HepG2 (cell line): ENCODE data around the gene CHDH. TPM values are rescaled to one million over a fixed set of nuclear protein-coding genes. Genes with fewer than 3 reads are reported as not detected.

Source experiments
- HDAC6 ChIP-seq: fragments of 200-600 bp; sonication (generic); IDR thresholded peaks from 2 replicates; pipeline ENCODE4 v1.7.0; 2017; ENCODE audit warnings: mild to moderate bottlenecking, antibody characterized with exemption, low read length, low read depth
- HOXA5 ChIP-seq: sonication (generic); formaldehyde crosslinking; IDR thresholded peaks from 2 replicates; pipeline ENCODE4 v1.4.0; 2020; ENCODE audit warnings: missing genetic modification reagents
- SMYD3 ChIP-seq: sonication (generic); formaldehyde crosslinking; IDR thresholded peaks from 2 replicates; pipeline ENCODE4 v1.8.1; 2023; ENCODE audit warnings: mild to moderate bottlenecking, missing genetic modification reagents
- SOX13 ChIP-seq, 3 experiments: fragments of 450-650 bp in 1 of 3; sonication (generic) in 1 of 3; formaldehyde crosslinking in 1 of 3; IDR thresholded peaks in 2 of 3; conservative IDR thresholded peaks in 1 of 3; 2 replicates each; pipeline versions ENCODE4 v1.5.0 to v1.6.1; 2016 to 2020; ENCODE audit warnings: antibody characterized with exemption in 1 of 3, mild to moderate bottlenecking in 1 of 3, missing compliant biosample characterization in 1 of 3, missing genetic modification reagents in 1 of 3, moderate library complexity in 1 of 3
- SPEN ChIP-seq: sonication (generic); formaldehyde crosslinking; IDR thresholded peaks from 2 replicates; pipeline ENCODE4 v1.5.1; 2020; ENCODE audit warnings: low read depth, mild to moderate bottlenecking, missing genetic modification reagents
- TBL1XR1 ChIP-seq: fragments of 150-350 bp; IDR thresholded peaks from 2 replicates; pipeline ENCODE4 v1.6.1; 2014; ENCODE audit warnings: borderline replicate concordance, low read length; ENCODE audit not compliant: partially characterized antibody
- ZNF136 ChIP-seq: sonication (generic); formaldehyde crosslinking; IDR thresholded peaks from 2 replicates; pipeline ENCODE4 v1.8.1; 2022; ENCODE audit warnings: low read depth, mild to moderate bottlenecking, moderate library complexity, missing genetic modification reagents
- ZNF484 ChIP-seq: sonication (generic); formaldehyde crosslinking; IDR thresholded peaks from 2 replicates; pipeline ENCODE4 v1.5.1; 2020; ENCODE audit warnings: mild to moderate bottlenecking, low read depth, missing genetic modification reagents, borderline replicate concordance
- ZNF773 ChIP-seq: sonication (generic); formaldehyde crosslinking; IDR thresholded peaks from 2 replicates; pipeline ENCODE4 v1.4.0; 2020; ENCODE audit warnings: missing genetic modification reagents, borderline replicate concordance
- polyA plus RNA-seq, 8 experiments: library from polyadenylated mRNA; depleted of rRNA in 3 of 8; stranded (reverse) in 7 of 8; unstranded in 1 of 8; fragments of >200 nt; fragmentation: Illumina TruSeq in 4 of 8; extraction: Trizol in 4 of 8; gene quantifications; 2 replicates each; pipeline versions ENCODE4 v1.2.1 to v1.2.3, GENCODE V29; 2011 to 2016; ENCODE audit warnings: low read depth in 4 of 8, missing spikeins in 1 of 8, mixed read lengths in 1 of 8; ENCODE audit not compliant: insufficient read depth in 1 of 8
- total RNA-seq, 5 experiments: library from RNA; depleted of rRNA; stranded (reverse); fragments of >200 nt; fragmentation: Illumina TruSeq; extraction: Trizol; gene quantifications; 2 replicates each; pipeline ENCODE4 v1.2.3, GENCODE V29; 2016; ENCODE audit warnings: low read depth in 1 of 5
- TF ChIP-seq, protein P1 (sequence below): sonication (generic); formaldehyde crosslinking; IDR thresholded peaks from 2 replicates; pipeline ENCODE4 v1.4.0; 2020; ENCODE audit warnings: missing genetic modification reagents
- TF ChIP-seq, protein P2 (sequence below): sonication (generic); formaldehyde crosslinking; IDR thresholded peaks from 2 replicates; pipeline ENCODE4 v1.5.1; 2020; ENCODE audit warnings: mild to moderate bottlenecking, missing genetic modification reagents, moderate library complexity
- TF ChIP-seq, protein P3 (sequence below): sonication (generic); formaldehyde crosslinking; IDR thresholded peaks from 2 replicates; pipeline ENCODE4 v1.4.0; 2020; ENCODE audit warnings: missing genetic modification reagents; ENCODE audit errors: not compliant biosample characterization
- TF ChIP-seq, protein P4 (sequence below): fragments of 450-650 bp; IDR thresholded peaks from 2 replicates; pipeline ENCODE4 v1.6.1; 2017
- TF ChIP-seq, protein P5 (sequence below): sonication (generic); formaldehyde crosslinking; conservative IDR thresholded peaks from 2 replicates; pipeline ENCODE4 v1.8.0; 2022; ENCODE audit warnings: low read depth, missing genetic modification reagents

CHDH gene
- total and polyA plus RNA-seq, 2 of the 13 experiments (the other 11 are each of a cell fraction or from before 2014, with no cell fraction given), result 28.1 to 48.9 TPM

DNA sequence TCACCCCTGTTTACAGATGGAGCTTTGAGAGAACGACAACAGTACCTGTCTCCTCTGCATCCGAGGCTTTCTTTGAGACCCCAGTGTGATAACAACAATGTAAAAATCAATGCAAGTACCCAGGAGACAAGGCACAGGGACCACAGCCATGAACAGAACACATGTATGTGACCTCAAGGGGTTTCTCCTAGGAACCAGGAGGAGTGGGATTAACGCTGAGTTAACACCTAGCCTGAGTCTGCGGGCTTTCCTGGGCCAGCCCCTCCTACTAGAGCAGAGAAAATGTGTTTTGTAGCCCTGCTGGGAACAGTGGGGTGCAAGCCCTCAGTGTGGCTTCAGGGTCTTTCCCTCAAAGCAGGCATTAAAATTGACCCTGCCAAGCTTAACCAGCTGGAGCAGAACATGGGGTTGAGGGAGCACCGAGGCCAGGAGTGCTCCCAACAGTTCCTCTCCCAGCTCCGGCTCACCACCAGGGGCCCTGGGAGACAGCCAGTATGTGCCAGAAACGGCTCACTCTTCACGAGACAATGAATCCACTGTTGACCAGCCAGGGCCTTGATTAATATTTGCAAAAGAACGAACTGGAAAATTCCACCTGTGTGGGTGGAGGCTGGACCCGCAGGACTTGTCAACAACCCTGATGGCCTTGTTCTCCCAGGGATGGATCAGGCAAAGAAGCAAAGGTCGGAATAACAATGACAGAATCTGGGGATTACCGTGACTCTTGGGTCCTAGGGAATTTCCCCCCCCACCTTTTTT, 3.6 kb downstream of the CHDH start (continued):
- TF ChIP-seq, protein P1, sequence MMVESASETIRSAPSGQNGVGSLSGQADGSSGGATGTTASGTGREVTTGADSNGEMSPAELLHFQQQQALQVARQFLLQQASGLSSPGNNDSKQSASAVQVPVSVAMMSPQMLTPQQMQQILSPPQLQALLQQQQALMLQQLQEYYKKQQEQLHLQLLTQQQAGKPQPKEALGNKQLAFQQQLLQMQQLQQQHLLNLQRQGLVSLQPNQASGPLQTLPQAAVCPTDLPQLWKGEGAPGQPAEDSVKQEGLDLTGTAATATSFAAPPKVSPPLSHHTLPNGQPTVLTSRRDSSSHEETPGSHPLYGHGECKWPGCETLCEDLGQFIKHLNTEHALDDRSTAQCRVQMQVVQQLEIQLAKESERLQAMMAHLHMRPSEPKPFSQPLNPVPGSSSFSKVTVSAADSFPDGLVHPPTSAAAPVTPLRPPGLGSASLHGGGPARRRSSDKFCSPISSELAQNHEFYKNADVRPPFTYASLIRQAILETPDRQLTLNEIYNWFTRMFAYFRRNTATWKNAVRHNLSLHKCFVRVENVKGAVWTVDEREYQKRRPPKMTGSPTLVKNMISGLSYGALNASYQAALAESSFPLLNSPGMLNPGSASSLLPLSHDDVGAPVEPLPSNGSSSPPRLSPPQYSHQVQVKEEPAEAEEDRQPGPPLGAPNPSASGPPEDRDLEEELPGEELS (CRISPR knock-in tag), result peak; percentile 86
- peak; percentile 39 for TF ChIP-seq TBL1XR1
- TF ChIP-seq, protein P2, sequence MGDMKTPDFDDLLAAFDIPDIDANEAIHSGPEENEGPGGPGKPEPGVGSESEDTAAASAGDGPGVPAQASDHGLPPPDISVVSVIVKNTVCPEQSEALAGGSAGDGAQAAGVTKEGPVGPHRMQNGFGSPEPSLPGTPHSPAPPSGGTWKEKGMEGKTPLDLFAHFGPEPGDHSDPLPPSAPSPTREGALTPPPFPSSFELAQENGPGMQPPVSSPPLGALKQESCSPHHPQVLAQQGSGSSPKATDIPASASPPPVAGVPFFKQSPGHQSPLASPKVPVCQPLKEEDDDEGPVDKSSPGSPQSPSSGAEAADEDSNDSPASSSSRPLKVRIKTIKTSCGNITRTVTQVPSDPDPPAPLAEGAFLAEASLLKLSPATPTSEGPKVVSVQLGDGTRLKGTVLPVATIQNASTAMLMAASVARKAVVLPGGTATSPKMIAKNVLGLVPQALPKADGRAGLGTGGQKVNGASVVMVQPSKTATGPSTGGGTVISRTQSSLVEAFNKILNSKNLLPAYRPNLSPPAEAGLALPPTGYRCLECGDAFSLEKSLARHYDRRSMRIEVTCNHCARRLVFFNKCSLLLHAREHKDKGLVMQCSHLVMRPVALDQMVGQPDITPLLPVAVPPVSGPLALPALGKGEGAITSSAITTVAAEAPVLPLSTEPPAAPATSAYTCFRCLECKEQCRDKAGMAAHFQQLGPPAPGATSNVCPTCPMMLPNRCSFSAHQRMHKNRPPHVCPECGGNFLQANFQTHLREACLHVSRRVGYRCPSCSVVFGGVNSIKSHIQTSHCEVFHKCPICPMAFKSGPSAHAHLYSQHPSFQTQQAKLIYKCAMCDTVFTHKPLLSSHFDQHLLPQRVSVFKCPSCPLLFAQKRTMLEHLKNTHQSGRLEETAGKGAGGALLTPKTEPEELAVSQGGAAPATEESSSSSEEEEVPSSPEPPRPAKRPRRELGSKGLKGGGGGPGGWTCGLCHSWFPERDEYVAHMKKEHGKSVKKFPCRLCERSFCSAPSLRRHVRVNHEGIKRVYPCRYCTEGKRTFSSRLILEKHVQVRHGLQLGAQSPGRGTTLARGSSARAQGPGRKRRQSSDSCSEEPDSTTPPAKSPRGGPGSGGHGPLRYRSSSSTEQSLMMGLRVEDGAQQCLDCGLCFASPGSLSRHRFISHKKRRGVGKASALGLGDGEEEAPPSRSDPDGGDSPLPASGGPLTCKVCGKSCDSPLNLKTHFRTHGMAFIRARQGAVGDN (CRISPR knock-in tag), result peak; percentile 96
- TF ChIP-seq, protein P3, sequence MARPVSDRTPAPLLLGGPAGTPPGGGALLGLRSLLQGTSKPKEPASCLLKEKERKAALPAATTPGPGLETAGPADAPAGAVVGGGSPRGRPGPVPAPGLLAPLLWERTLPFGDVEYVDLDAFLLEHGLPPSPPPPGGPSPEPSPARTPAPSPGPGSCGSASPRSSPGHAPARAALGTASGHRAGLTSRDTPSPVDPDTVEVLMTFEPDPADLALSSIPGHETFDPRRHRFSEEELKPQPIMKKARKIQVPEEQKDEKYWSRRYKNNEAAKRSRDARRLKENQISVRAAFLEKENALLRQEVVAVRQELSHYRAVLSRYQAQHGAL (CRISPR knock-in tag), result peak; percentile 62
- no peak for TF ChIP-seq HDAC6
- peak; percentile 93 for TF ChIP-seq HOXA5
- TF ChIP-seq ZNF484, result no peak
- TF ChIP-seq SPEN, result peak; percentile 74; the same call in 1 of the 2 replicates
- no peak for TF ChIP-seq ZNF773
- TF ChIP-seq SMYD3 (CRISPR knock-in tag), result no peak
- TF ChIP-seq, protein P4, sequence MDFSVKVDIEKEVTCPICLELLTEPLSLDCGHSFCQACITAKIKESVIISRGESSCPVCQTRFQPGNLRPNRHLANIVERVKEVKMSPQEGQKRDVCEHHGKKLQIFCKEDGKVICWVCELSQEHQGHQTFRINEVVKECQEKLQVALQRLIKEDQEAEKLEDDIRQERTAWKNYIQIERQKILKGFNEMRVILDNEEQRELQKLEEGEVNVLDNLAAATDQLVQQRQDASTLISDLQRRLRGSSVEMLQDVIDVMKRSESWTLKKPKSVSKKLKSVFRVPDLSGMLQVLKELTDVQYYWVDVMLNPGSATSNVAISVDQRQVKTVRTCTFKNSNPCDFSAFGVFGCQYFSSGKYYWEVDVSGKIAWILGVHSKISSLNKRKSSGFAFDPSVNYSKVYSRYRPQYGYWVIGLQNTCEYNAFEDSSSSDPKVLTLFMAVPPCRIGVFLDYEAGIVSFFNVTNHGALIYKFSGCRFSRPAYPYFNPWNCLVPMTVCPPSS, result no peak
- 0 out of 2 replicates have a peak, but pooled peaks have one; percentile 45 for TF ChIP-seq ZNF136 (CRISPR knock-in tag)
- TF ChIP-seq, protein P5, sequence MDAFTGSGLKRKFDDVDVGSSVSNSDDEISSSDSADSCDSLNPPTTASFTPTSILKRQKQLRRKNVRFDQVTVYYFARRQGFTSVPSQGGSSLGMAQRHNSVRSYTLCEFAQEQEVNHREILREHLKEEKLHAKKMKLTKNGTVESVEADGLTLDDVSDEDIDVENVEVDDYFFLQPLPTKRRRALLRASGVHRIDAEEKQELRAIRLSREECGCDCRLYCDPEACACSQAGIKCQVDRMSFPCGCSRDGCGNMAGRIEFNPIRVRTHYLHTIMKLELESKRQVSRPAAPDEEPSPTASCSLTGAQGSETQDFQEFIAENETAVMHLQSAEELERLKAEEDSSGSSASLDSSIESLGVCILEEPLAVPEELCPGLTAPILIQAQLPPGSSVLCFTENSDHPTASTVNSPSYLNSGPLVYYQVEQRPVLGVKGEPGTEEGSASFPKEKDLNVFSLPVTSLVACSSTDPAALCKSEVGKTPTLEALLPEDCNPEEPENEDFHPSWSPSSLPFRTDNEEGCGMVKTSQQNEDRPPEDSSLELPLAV (CRISPR knock-in tag), result no peak
- TF ChIP-seq SOX13 (IDR thresholded peaks at IDR 0.05), result peak; percentile 83
- TF ChIP-seq SOX13 (CRISPR knock-in tag; conservative IDR thresholded peaks at IDR 0.05 in 1 of 2, IDR thresholded peaks at IDR 0.05 in 1 of 2), result peak in 1 of 2 experiments; percentile 92; a peak in 2 of 4 replicates
